K562 (cell line): Measurements from ENCODE around the gene CD84. TPM values are rescaled to one million over a fixed set of nuclear protein-coding genes. Genes with fewer than 3 reads are reported as not detected.

Experiments
- ATAC-seq: fragments of 200-7000 bp; cut with Tn5 transposase; 3 replicates; pipeline ENCODE4 v1.9.1; 2020; ENCODE audit warnings: moderate library complexity
- BruUV-seq: library from RNA; stranded (reverse); fragments of 400-500 nt; replicated peaks from 2 replicates; lab custom pipeline; 2021; lab: Mats Ljungman, UMichigan
- CTCF ChIA-PET: fragments of 300-600 bp; formaldehyde crosslinking; extraction: SDS; loops from one replicate; lab custom pipeline; 2021; ENCODE audit warnings: low intra/inter-chr PET ratio; lab: Yijun Ruan, JAX
- POLR2A ChIA-PET: fragments of 300-600, 350-650 bp; sonication (Branson Sonifier 250); formaldehyde crosslinking; extraction: SDS; loops from one replicate; lab custom pipeline; 2021; ENCODE audit warnings: antibody characterized with exemption, inconsistent platforms; lab: Yijun Ruan, JAX
- DNase-seq, 4 experiments: peaks; one replicate each; pipeline versions ENCODE4 v3.0.0 to v3.0.0-alpha.2; 2011 to 2018; ENCODE audit warnings: low spot score in 3 of 4, mixed read lengths in 3 of 4; ENCODE audit errors: extremely low read depth in 1 of 4
- FAIRE-seq: peaks from 2 replicates; lab custom pipeline; 2011; peaks lifted over from hg19 to GRCh38; lab: Jason Lieb, UNC
- H2AFZ ChIP-seq: 2 replicates; pipeline ENCODE4 v1.6.0; 2011; ENCODE audit warnings: low read depth, low read length, control low read depth, inconsistent platforms
- H3K27ac ChIP-seq: fragments of 200-600 bp; 3 replicates; pipeline ENCODE4 v1.8.0; 2011; ENCODE audit warnings: low read depth, mild to moderate bottlenecking, control low read depth, inconsistent platforms, low read length, moderate library complexity, mixed read lengths; ENCODE audit errors: extremely low read depth
- H3K27me3 ChIP-seq, 2 experiments: fragments of 300-600 bp in 1 of 2; 2 replicates in 1 of 2; 3 replicates in 1 of 2; pipeline versions ENCODE4 v1.6.0 to v1.8.0; 2011; ENCODE audit warnings: inconsistent platforms in 2 of 2, low read length in 2 of 2, mild to moderate bottlenecking in 1 of 2, mixed read lengths in 1 of 2, moderate library complexity in 1 of 2; ENCODE audit not compliant: control insufficient read depth in 2 of 2, insufficient read depth in 2 of 2
- H3K36me3 ChIP-seq: fragments of 300-600 bp; 3 replicates; pipeline ENCODE4 v1.8.0; 2011; ENCODE audit warnings: mild to moderate bottlenecking, low read length, inconsistent platforms; ENCODE audit not compliant: control insufficient read depth, insufficient read depth
- H3K4me1 ChIP-seq, 2 experiments: fragments of 200-600 bp in 1 of 2; replicated peaks in 1 of 2; 2 replicates in 1 of 2; 3 replicates in 1 of 2; pipeline versions ENCODE4 v1.5.1 to v1.8.0; 2011; ENCODE audit warnings: inconsistent platforms in 2 of 2, low read length in 2 of 2, mild to moderate bottlenecking in 1 of 2, mixed read lengths in 1 of 2, moderate library complexity in 1 of 2; ENCODE audit not compliant: control insufficient read depth in 2 of 2, insufficient read depth in 2 of 2
- H3K4me2 ChIP-seq: 2 replicates; pipeline ENCODE4 v1.6.1; 2011; ENCODE audit warnings: low read length, control low read depth, inconsistent platforms, mixed read lengths; ENCODE audit not compliant: insufficient read depth
- H3K4me3 ChIP-seq: fragments of 200-600 bp; sonication (generic), shearing (Covaris generic); 2 replicates; pipeline ENCODE4 v1.5.1; 2016; ENCODE audit warnings: control low read depth, inconsistent platforms
- H3K79me2 ChIP-seq: fragments of 200-600 bp; 3 replicates; pipeline ENCODE4 v1.8.0; 2011; ENCODE audit warnings: low read length, inconsistent platforms; ENCODE audit not compliant: control insufficient read depth, insufficient read depth
- H3K9ac ChIP-seq, 2 experiments: 2 replicates each; pipeline versions ENCODE4 v1.6.0 to v1.6.1; 2011; ENCODE audit warnings: low read depth in 2 of 2, low read length in 2 of 2, control low read depth in 1 of 2, inconsistent platforms in 1 of 2, mild to moderate bottlenecking in 1 of 2, mixed read lengths in 1 of 2; ENCODE audit not compliant: insufficient read depth in 1 of 2
- H3K9me1 ChIP-seq: one replicate; pipeline ENCODE4 v1.6.0; 2011; ENCODE audit warnings: inconsistent platforms, mild to moderate bottlenecking, low read length, moderate library complexity; ENCODE audit not compliant: control insufficient read depth, insufficient read depth
- H3K9me3 ChIP-seq: replicated peaks from 2 replicates; pipeline ENCODE4 v1.5.1; 2011; ENCODE audit warnings: low read depth, low read length, inconsistent platforms; ENCODE audit not compliant: control insufficient read depth, insufficient read depth
- H4K20me1 ChIP-seq: replicated peaks from 2 replicates; pipeline ENCODE4 v1.6.1; 2011; ENCODE audit warnings: low read length, inconsistent platforms, mixed read lengths; ENCODE audit not compliant: control insufficient read depth, insufficient read depth
- ARID1B ChIP-seq: fragments of 450-650 bp; IDR thresholded peaks from 2 replicates; pipeline ENCODE4 v1.6.1; 2016; ENCODE audit warnings: antibody characterized with exemption, mild to moderate bottlenecking, inconsistent platforms
- ATF6 ChIP-seq: sonication (generic); formaldehyde crosslinking; IDR thresholded peaks from 2 replicates; pipeline ENCODE4 v1.4.0; 2020; ENCODE audit warnings: mild to moderate bottlenecking, missing genetic modification reagents
- CBX8 ChIP-seq: fragments of 200-600 bp; sonication (generic); IDR thresholded peaks from 2 replicates; pipeline ENCODE4 v1.6.1; 2012; ENCODE audit warnings: borderline replicate concordance, mixed run types, low read depth, mild to moderate bottlenecking, moderate library complexity, mixed read lengths, low read length, control low read depth, inconsistent platforms; ENCODE audit not compliant: poor library complexity, severe bottlenecking; ENCODE audit errors: extremely low read depth
- FOXM1 ChIP-seq, 2 experiments: fragments of 450-650 bp in 1 of 2; sonication (generic) in 1 of 2; formaldehyde crosslinking in 1 of 2; IDR thresholded peaks; 2 replicates each; pipeline versions ENCODE4 v1.6.1 to v1.9.0; 2017 to 2022; ENCODE audit warnings: low read depth in 2 of 2, mild to moderate bottlenecking in 2 of 2, missing genetic modification reagents in 1 of 2, moderate library complexity in 1 of 2
- GTF2F1 ChIP-seq: IDR thresholded peaks from 2 replicates; pipeline ENCODE4 v1.6.1; 2011; ENCODE audit warnings: low read depth, low read length, improper control_type of control experiment
- KDM1A ChIP-seq, 2 experiments: fragments of 450-650 bp; IDR thresholded peaks; 2 replicates each; pipeline ENCODE4 v1.6.1; 2016; ENCODE audit warnings: mild to moderate bottlenecking in 2 of 2
- MTA1 ChIP-seq: fragments of 450-650 bp; IDR thresholded peaks from 2 replicates; pipeline ENCODE4 v1.6.1; 2017; ENCODE audit warnings: borderline replicate concordance
- POLR2B ChIP-seq: fragments of 450-650 bp; IDR thresholded peaks from 2 replicates; pipeline ENCODE4 v1.6.1; 2018; ENCODE audit warnings: low read depth; ENCODE audit not compliant: partially characterized antibody
- PTTG1 ChIP-seq: fragments of 450-650 bp; IDR thresholded peaks from 2 replicates; pipeline ENCODE4 v1.6.1; 2016; ENCODE audit warnings: low read depth, mild to moderate bottlenecking, missing genetic modification characterization, missing compliant biosample characterization
- WGBS: fragments of 100-300 bp; shearing (Covaris generic); methylation state at CpG from one replicate; pipeline ENCODE4 v1.1.6; 2016; ENCODE audit warnings: low coverage, mixed read lengths; ENCODE audit not compliant: insufficient coverage; ENCODE audit errors: missing lambda C conversion rate; 5-methylcytosine and 5-hydroxymethylcytosine counted together
- in situ Hi-C: fragments of 300-500 bp; cut with MboI; formaldehyde crosslinking; loops from 4 replicates; pipeline ENCODE4 v1.15.0; 2018; ENCODE audit warnings: inconsistent platforms, mixed read lengths
- intact Hi-C: fragments of 100-400 bp; cut with micrococcal nuclease; formaldehyde crosslinking; loops from 2 replicates; pipeline ENCODE4 v1.14.2; 2022
- polyA plus RNA-seq, 8 experiments: library from polyadenylated mRNA; depleted of rRNA in 4 of 8; stranded (reverse) in 5 of 8; unstranded in 3 of 8; fragments of >200 nt; fragmentation: Nextera tagmentation in 2 of 8; fragmentation: Illumina TruSeq in 1 of 8; extraction: Ambion mirVana in 2 of 8; extraction: Trizol in 1 of 8; gene quantifications; 2 replicates each; pipeline versions ENCODE4 v1.2.1 to v1.2.3, GENCODE V29; 2011 to 2014; ENCODE audit warnings: inconsistent platforms in 1 of 8, missing spikeins in 1 of 8
- total RNA-seq, 7 experiments: library from RNA; depleted of rRNA in 6 of 7; stranded (reverse); fragments of >200 nt in 6 of 7; fragmentation: Illumina TruSeq in 2 of 7; extraction: Trizol in 2 of 7; gene quantifications; 2 replicates each; pipeline versions ENCODE4 v1.2.1 to v1.2.3, GENCODE V29; 2011 to 2021; ENCODE audit warnings: low replicate concordance in 1 of 7

CD84 gene
- total and polyA plus RNA-seq, 9 of the 15 experiments (the other 6 are each of a cell fraction or from before 2014, with no cell fraction given): 0.82 to 6.8 (median 2.0) TPM

GRCh38 chr1:160558660-160559380 is 20.5 kb downstream of the CD84 start (continued):
- TF ChIP-seq ARID1B: peak; percentile 65
- TF ChIP-seq POLR2B: no peak
- no peak for TF ChIP-seq GTF2F1
- TF ChIP-seq KDM1A (IDR thresholded peaks at IDR 0.05): peak in 1 of 2 experiments; percentile 55; a peak in 1 of 4 replicates
- TF ChIP-seq FOXM1 (IDR thresholded peaks at IDR 0.05; ENCODE audit: low read depth): no peak
- no peak for TF ChIP-seq FOXM1 (CRISPR knock-in tag; IDR thresholded peaks at IDR 0.05; ENCODE audit: low read depth)
- no peak for TF ChIP-seq CBX8

DNA sequence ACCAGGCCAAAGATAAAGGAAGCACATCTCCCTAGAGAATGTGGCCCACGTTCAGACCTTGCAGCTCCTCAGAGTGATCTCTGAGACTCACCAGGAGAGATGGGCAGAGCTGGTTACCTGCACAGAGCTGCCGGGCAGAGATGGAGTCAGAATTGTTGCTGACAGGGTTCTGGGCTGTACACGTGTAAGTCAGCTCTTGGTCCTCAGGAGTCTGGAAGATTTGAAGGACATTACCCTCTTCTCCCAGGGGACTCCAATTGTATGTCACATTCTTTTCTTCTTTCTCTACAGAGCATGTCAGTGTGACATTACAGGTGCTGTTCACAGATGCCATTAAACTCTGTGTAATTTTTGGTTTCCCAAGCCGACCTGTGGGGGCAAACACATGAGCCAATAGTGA is 25.5 kb downstream of the CD84 start:
- WGBS: 44% methylated on average over 4 of the region's 4 CpGs
- TF ChIP-seq ATF6 (no peak), MTA1 (no peak), PTTG1 (no peak)

More for the DNA sequence above, 25.5 kb downstream of the CD84 start:
- Histone ChIP-seq H3K4me3 (no peak overlapping the region), H3K9me3 (no peaks in the 10 kb centered on the region), H2AFZ (peak overlapping the region; percentile 46), H3K79me2 (no peaks in the 10 kb centered on the region), H3K9me1 (no peaks in the 10 kb centered on the region), H3K4me2 (no peak overlapping the region), H3K4me1 (peaks cover 21 to 42% of the 10 kb centered on the region in 2 experiments), H3K36me3 (no peaks in the 10 kb centered on the region), H4K20me1 (no peaks in the 10 kb centered on the region), H3K9ac (no peak overlapping the region), H3K27ac (no peak overlapping the region), H3K27me3 (no peaks in the 10 kb centered on the region)
- BruUV-seq: no TSS peak
- ChIA-PET POLR2A (interaction anchor here (0.7 kb wide), 1 partner anchor 583 kb away, joined by 3 read pairs; no protein-coding TSS in a partner anchor), CTCF (no interaction called here)
- intact Hi-C loops (no loop called here), in situ Hi-C loops (no loop called here)
- FAIRE-seq (no peak), ATAC-seq (no peak), DNase-seq (no peak)
